PC-3 (cell line): Measurements from ENCODE around the gene BAAT.

Experiments
- CTCF ChIP-seq: fragments of 300-600 bp; sonication (generic); conservative IDR thresholded peaks from 2 replicates; pipeline ENCODE4 v1.5.1; 2017; ENCODE audit warnings: antibody characterized with exemption, low read depth, mild to moderate bottlenecking, low read length
- EZH2 ChIP-seq: fragments of 300-600 bp; sonication (generic); IDR thresholded peaks from one replicate; pipeline ENCODE4 v1.6.1; 2017; ENCODE audit warnings: antibody characterized with exemption, mild to moderate bottlenecking, low read length; ENCODE audit not compliant: unreplicated experiment
- EZH2phosphoT487 ChIP-seq: fragments of 300-600 bp; sonication (generic); IDR thresholded peaks from 2 replicates; pipeline ENCODE4 v1.6.1; 2018; ENCODE audit warnings: mild to moderate bottlenecking, antibody characterized with exemption, low read length, borderline replicate concordance

GRCh38 chr9:101394687-101395086, 9.9 kb upstream of the BAAT start:
- TF ChIP-seq EZH2: no peak
- no peak for TF ChIP-seq EZH2phosphoT487
- TF ChIP-seq CTCF: no peak
